ENCODE measurements around the gene EHF.

The EHF gene

DNA sequence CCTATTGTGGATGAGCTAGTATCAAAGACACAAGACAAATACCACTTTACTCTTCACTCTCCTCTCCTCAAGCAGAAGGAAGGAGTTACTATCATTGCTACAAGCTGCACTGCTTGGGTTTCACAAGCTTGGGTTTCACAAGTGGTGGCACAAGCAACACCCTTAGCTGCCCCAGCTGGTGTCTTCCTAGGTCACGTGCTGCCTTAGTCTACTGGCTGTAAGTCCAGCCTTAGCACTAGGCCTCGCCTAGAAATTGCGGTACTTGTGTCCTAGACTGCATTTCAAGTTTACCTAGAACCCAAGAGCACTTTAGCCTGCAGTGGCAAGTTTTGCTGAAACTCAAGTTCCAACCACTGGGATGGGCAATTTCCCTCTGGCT lies 86.6 kb downstream of the EHF start:
- H3K27me3 ChIP-seq (ENCODE audit: control insufficient read depth, low read length): no peaks in the 10 kb centered on the region
- H3K4me3 ChIP-seq (ENCODE audit: low read length): no peak overlapping the region
- H3K9me2 ChIP-seq (replicated peaks; ENCODE audit: control insufficient read depth, low read length): no peaks in the 10 kb centered on the region
- no peaks in the 10 kb centered on the region for H3K4me1 ChIP-seq (ENCODE audit: control insufficient read depth, low read length)
- TF ChIP-seq EZH2phosphoT487 (IDR thresholded peaks at IDR 0.05; ENCODE audit: borderline replicate concordance, low read length): no peak
- TF ChIP-seq, protein P1, sequence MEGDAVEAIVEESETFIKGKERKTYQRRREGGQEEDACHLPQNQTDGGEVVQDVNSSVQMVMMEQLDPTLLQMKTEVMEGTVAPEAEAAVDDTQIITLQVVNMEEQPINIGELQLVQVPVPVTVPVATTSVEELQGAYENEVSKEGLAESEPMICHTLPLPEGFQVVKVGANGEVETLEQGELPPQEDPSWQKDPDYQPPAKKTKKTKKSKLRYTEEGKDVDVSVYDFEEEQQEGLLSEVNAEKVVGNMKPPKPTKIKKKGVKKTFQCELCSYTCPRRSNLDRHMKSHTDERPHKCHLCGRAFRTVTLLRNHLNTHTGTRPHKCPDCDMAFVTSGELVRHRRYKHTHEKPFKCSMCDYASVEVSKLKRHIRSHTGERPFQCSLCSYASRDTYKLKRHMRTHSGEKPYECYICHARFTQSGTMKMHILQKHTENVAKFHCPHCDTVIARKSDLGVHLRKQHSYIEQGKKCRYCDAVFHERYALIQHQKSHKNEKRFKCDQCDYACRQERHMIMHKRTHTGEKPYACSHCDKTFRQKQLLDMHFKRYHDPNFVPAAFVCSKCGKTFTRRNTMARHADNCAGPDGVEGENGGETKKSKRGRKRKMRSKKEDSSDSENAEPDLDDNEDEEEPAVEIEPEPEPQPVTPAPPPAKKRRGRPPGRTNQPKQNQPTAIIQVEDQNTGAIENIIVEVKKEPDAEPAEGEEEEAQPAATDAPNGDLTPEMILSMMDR (IDR thresholded peaks at IDR 0.05; ENCODE audit: low read depth, low read length, poor library complexity, severe bottlenecking): no peak
- H3K4me2 ChIP-seq (ENCODE audit: low read length): no peak overlapping the region
- peaks cover 3% of the 10 kb centered on the region; the same call in 1 of the 2 replicates for H3K9me3 ChIP-seq (ENCODE audit: control insufficient read depth, insufficient read depth, low read length)
- H3K79me2 ChIP-seq (ENCODE audit: control insufficient read depth, low read length): no peaks in the 10 kb centered on the region
- H3F3A ChIP-seq (ENCODE audit: control insufficient read depth, insufficient read depth): no peaks in the 10 kb centered on the region
- no peaks in the 10 kb centered on the region for H3K36me3 ChIP-seq (ENCODE audit: control insufficient read depth, low read length)
- H4K20me1 ChIP-seq (ENCODE audit: control insufficient read depth, insufficient read depth, low read depth, low read length): no peaks in the 10 kb centered on the region
- no peak overlapping the region for H3K27ac ChIP-seq (ENCODE audit: low read depth, low read length)

Measured in DOHH2 (cell line).